IMR-90 (cell line): Measurements from ENCODE around the gene CMIP. TPM values are rescaled to one million over a fixed set of nuclear protein-coding genes. Genes with fewer than 3 reads are reported as not detected.

ENCODE experiments used
- ATAC-seq: fragments of 200-7000 bp; cut with Tn5 transposase; 2 replicates; pipeline ENCODE4 v1.9.1; 2020; ENCODE audit warnings: low read depth, mild to moderate bottlenecking, moderate library complexity
- BruUV-seq: library from RNA; stranded (reverse); fragments of 400-500 nt; replicated peaks from 2 replicates; lab custom pipeline; 2021; lab: Mats Ljungman, UMichigan
- CTCF ChIA-PET: fragments of 300-600 bp; formaldehyde crosslinking; extraction: SDS; loops from one replicate; lab custom pipeline; 2021; ENCODE audit warnings: antibody characterized with exemption; lab: Yijun Ruan, JAX
- POLR2A ChIA-PET: fragments of 300-600 bp; sonication (Branson Sonifier 250); formaldehyde crosslinking; loops from one replicate; lab custom pipeline; 2022; ENCODE audit warnings: antibody characterized with exemption; ENCODE audit not compliant: unreplicated experiment; lab: Charles Lee
- DNase-seq: peaks from one replicate; pipeline ENCODE4 v3.0.0; 2013
- H2AFZ ChIP-seq: replicated peaks from 2 replicates; pipeline ENCODE3; 2013; ENCODE audit warnings: low read length, mild to moderate bottlenecking; ENCODE audit not compliant: poor library complexity
- H2AK5ac ChIP-seq: 2 replicates; pipeline ENCODE4 v1.6.1; 2013; ENCODE audit warnings: low read depth, low read length, inconsistent platforms
- H2AK9ac ChIP-seq: replicated peaks from 2 replicates; pipeline ENCODE3; 2013; ENCODE audit warnings: mild to moderate bottlenecking, low read depth, low read length, moderate library complexity; ENCODE audit not compliant: poor library complexity
- H2BK120ac ChIP-seq: 2 replicates; pipeline ENCODE4 v1.6.1; 2013; ENCODE audit warnings: low read depth, low read length, inconsistent platforms
- H2BK15ac ChIP-seq: 3 replicates; pipeline ENCODE4 v1.6.1; 2013; ENCODE audit warnings: low read depth, low read length, inconsistent platforms
- H2BK20ac ChIP-seq: 2 replicates; pipeline ENCODE4 v1.6.1; 2013; ENCODE audit warnings: low read depth, mild to moderate bottlenecking, inconsistent platforms, low read length, moderate library complexity
- H2BK5ac ChIP-seq: 2 replicates; pipeline ENCODE4 v1.6.1; 2013; ENCODE audit warnings: mild to moderate bottlenecking, low read depth, low read length, inconsistent platforms; ENCODE audit not compliant: poor library complexity, severe bottlenecking
- H3K14ac ChIP-seq: replicated peaks from 2 replicates; pipeline ENCODE4 v1.6.1; 2013; ENCODE audit warnings: low read depth, low read length, inconsistent platforms
- H3K18ac ChIP-seq: 2 replicates; pipeline ENCODE4 v1.6.1; 2013; ENCODE audit warnings: low read depth, low read length, control low read depth
- H3K23ac ChIP-seq: 2 replicates; pipeline ENCODE4 v1.6.1; 2013; ENCODE audit warnings: low read depth, low read length, inconsistent platforms
- H3K27ac ChIP-seq: 2 replicates; pipeline ENCODE4 v1.5.1; 2013; ENCODE audit warnings: mild to moderate bottlenecking, control low read depth, low read length; ENCODE audit not compliant: insufficient read depth
- H3K27me3 ChIP-seq: 2 replicates; pipeline ENCODE4 v1.6.1; 2013; ENCODE audit warnings: low read length; ENCODE audit not compliant: control insufficient read depth, insufficient read depth
- H3K36me3 ChIP-seq: 2 replicates; pipeline ENCODE4 v1.6.1; 2013; ENCODE audit warnings: low read length, mixed read lengths; ENCODE audit not compliant: control insufficient read depth, insufficient read depth
- H3K4ac ChIP-seq: 2 replicates; pipeline ENCODE4 v1.6.1; 2013; ENCODE audit warnings: low read depth, low read length, inconsistent platforms
- H3K4me1 ChIP-seq: 2 replicates; pipeline ENCODE4 v1.6.1; 2013; ENCODE audit warnings: low read length, mixed read lengths; ENCODE audit not compliant: control insufficient read depth, insufficient read depth
- H3K4me2 ChIP-seq: 2 replicates; pipeline ENCODE4 v1.6.1; 2013; ENCODE audit warnings: low read depth, mild to moderate bottlenecking, control low read depth, low read length, moderate library complexity
- H3K4me3 ChIP-seq: 2 replicates; pipeline ENCODE4 v1.5.1; 2013; ENCODE audit warnings: low read depth, mild to moderate bottlenecking, control low read depth, low read length, moderate library complexity; ENCODE audit not compliant: insufficient read depth
- H3K56ac ChIP-seq: 2 replicates; pipeline ENCODE4 v1.6.1; 2013; ENCODE audit warnings: low read length, inconsistent platforms; ENCODE audit not compliant: insufficient read depth; ENCODE audit errors: extremely low read depth
- H3K79me1 ChIP-seq, 2 experiments: 2 replicates each; pipeline ENCODE4 v1.6.1; 2013; ENCODE audit warnings: low read length in 2 of 2, inconsistent platforms in 1 of 2, low read depth in 1 of 2
- H3K9ac ChIP-seq: 2 replicates; pipeline ENCODE4 v1.6.1; 2013; ENCODE audit warnings: low read depth, low read length, control low read depth
- H3K9me1 ChIP-seq: 2 replicates; pipeline ENCODE4 v1.6.1; 2013; ENCODE audit warnings: low read length, inconsistent platforms; ENCODE audit not compliant: insufficient read depth
- H3K9me3 ChIP-seq: 2 replicates; pipeline ENCODE4 v1.6.1; 2013; ENCODE audit warnings: low read length; ENCODE audit not compliant: control insufficient read depth, insufficient read depth
- H4K20me1 ChIP-seq: 2 replicates; pipeline ENCODE4 v1.6.1; 2013; ENCODE audit warnings: low read length, inconsistent platforms; ENCODE audit not compliant: insufficient read depth
- H4K5ac ChIP-seq: 2 replicates; pipeline ENCODE4 v1.6.1; 2013; ENCODE audit warnings: mild to moderate bottlenecking, low read depth, low read length, control low read depth
- H4K8ac ChIP-seq, 2 experiments: 2 replicates each; pipeline ENCODE4 v1.6.1; 2013; ENCODE audit warnings: low read depth in 2 of 2, low read length in 2 of 2, control low read depth in 1 of 2, inconsistent platforms in 1 of 2
- H4K91ac ChIP-seq: 2 replicates; pipeline ENCODE4 v1.6.1; 2013; ENCODE audit warnings: low read depth, low read length, inconsistent platforms; ENCODE audit not compliant: insufficient read depth
- CTCF ChIP-seq: conservative IDR thresholded peaks from 2 replicates; pipeline ENCODE4 v1.5.1; 2012; ENCODE audit warnings: mild to moderate bottlenecking, low read depth, low read length, improper control_type of control experiment
- ELK1 ChIP-seq: fragments of 150-350 bp; IDR thresholded peaks from 2 replicates; pipeline ENCODE4 v1.6.1; 2016; ENCODE audit warnings: low read depth, mild to moderate bottlenecking, low read length, moderate library complexity, borderline replicate concordance
- MXI1 ChIP-seq: IDR thresholded peaks from 2 replicates; pipeline ENCODE4 v1.6.1; 2012; ENCODE audit warnings: low read depth, mild to moderate bottlenecking, low read length, moderate library complexity, borderline replicate concordance
- NFE2L2 ChIP-seq: fragments of 150-350 bp; IDR thresholded peaks from 2 replicates; pipeline ENCODE4 v1.6.1; 2016; ENCODE audit warnings: low read depth, mild to moderate bottlenecking, low read length
- RAD21 ChIP-seq: IDR thresholded peaks from 2 replicates; pipeline ENCODE4 v1.6.1; 2012; ENCODE audit warnings: low read length, improper control_type of control experiment
- SMC3 ChIP-seq: fragments of 150-350 bp; IDR thresholded peaks from 2 replicates; pipeline ENCODE4 v1.6.1; 2016; ENCODE audit warnings: low read depth, mild to moderate bottlenecking, antibody characterized with exemption, low read length, moderate library complexity
- USF2 ChIP-seq: fragments of 150-350 bp; IDR thresholded peaks from 2 replicates; pipeline ENCODE4 v1.6.1; 2017; ENCODE audit warnings: mild to moderate bottlenecking, antibody characterized with exemption, low read length, low read depth
- WGBS, 2 experiments: methylation state at CpG; one replicate each; pipeline versions ENCODE4 v1.1.5 to v1.1.7; 2013; ENCODE audit warnings: missing lambda C conversion rate in 2 of 2; ENCODE audit not compliant: insufficient read length in 1 of 2; ENCODE audit errors: extremely low coverage in 2 of 2; 5-methylcytosine and 5-hydroxymethylcytosine counted together
- dilution Hi-C: fragments of 300-500 bp; cut with HindIII; formaldehyde crosslinking; loops from one replicate; pipeline ENCODE4 v1.14.3; 2018; ENCODE audit warnings: low sequenced_read_pairs; ENCODE audit not compliant: unreplicated experiment
- in situ Hi-C: fragments of 300-500 bp; cut with MboI; formaldehyde crosslinking; loops from 3 replicates; pipeline ENCODE4 v1.14.3; 2019; ENCODE audit warnings: low sequenced_read_pairs, inconsistent platforms, mixed read lengths
- intact Hi-C: fragments of 100-400 bp; cut with micrococcal nuclease; formaldehyde crosslinking; loops from 2 replicates; pipeline ENCODE4 v1.10.0; 2022
- polyA plus RNA-seq, 3 experiments: library from polyadenylated mRNA; depleted of rRNA; stranded (reverse); fragments of >200 nt; gene quantifications; 2 replicates each; pipeline ENCODE4 v1.2.3, GENCODE V29; 2012; ENCODE audit warnings: low replicate concordance in 1 of 3
- total RNA-seq: library from RNA; depleted of rRNA; stranded (reverse); fragments of >200 nt; gene quantifications from 2 replicates; pipeline ENCODE4 v1.2.3, GENCODE V29; 2012

Gene CMIP
- total and polyA plus RNA-seq, 2 of the 4 experiments (the other 2 are of a cell fraction): 3.2 to 11.6 TPM

- no peak overlapping the region for H3K23ac ChIP-seq
- H4K91ac ChIP-seq: no peak overlapping the region
- H4K8ac ChIP-seq: no peak overlapping the region
- dilution Hi-C loops: no loop called here
- 85% methylated on average over 5 of the region's 6 CpGs; no CpG with 5 or more reads in 1 of the 2 experiments for whole genome bisulfite sequencing, 2 experiments
- ATAC-seq (no peak), DNase-seq (no peak)
- no peak overlapping the region for H2BK20ac ChIP-seq
- peaks cover 17 to 52% of the 10 kb centered on the region in 2 experiments for H3K79me1 ChIP-seq
- no peak overlapping the region for H3K27ac ChIP-seq
- no peak overlapping the region for H2AFZ ChIP-seq
- POLR2A ChIA-PET: no interaction called here
- no peaks in the 10 kb centered on the region for H3K9me3 ChIP-seq
- H4K20me1 ChIP-seq: peaks cover 46% of the 10 kb centered on the region
- TF ChIP-seq NFE2L2: no peak
- TF ChIP-seq CTCF: no peak
- no peak for TF ChIP-seq USF2
- no peak for TF ChIP-seq SMC3
- TF ChIP-seq MXI1: no peak
- no peak for TF ChIP-seq RAD21
- no peak for TF ChIP-seq ELK1
- no peak overlapping the region for H2AK9ac ChIP-seq
- intact Hi-C loops: no loop called here
- no peak overlapping the region for H2BK5ac ChIP-seq
- H2BK120ac ChIP-seq: no peak overlapping the region
- H3K9me1 ChIP-seq: peaks cover 20% of the 10 kb centered on the region
- no peak overlapping the region for H3K4ac ChIP-seq
- no peak overlapping the region for H2AK5ac ChIP-seq
- no peaks in the 10 kb centered on the region for H3K4me1 ChIP-seq
- no peaks in the 10 kb centered on the region for H3K36me3 ChIP-seq
- H3K4me3 ChIP-seq: no peak overlapping the region
- H4K5ac ChIP-seq: no peak overlapping the region
- in situ Hi-C loops: no loop called here
- CTCF ChIA-PET: no interaction called here
- no TSS peak for BruUV-seq
- no peak overlapping the region for H3K4me2 ChIP-seq
- H3K9ac ChIP-seq: no peak overlapping the region
- no peaks in the 10 kb centered on the region for H3K27me3 ChIP-seq
- no peak overlapping the region for H3K18ac ChIP-seq
- no peak overlapping the region for H3K56ac ChIP-seq
- H3K14ac ChIP-seq: no peak overlapping the region
- H2BK15ac ChIP-seq: no peak overlapping the region
Observed at GRCh38 chr16:81575307-81575706, 130.7 kb downstream of the CMIP start.
